Adipocyte (in vitro differentiated cells): ENCODE data around the gene PSME3.
"Not testable (repeated sequence)": the region's sequence is repeated elsewhere in the genome, so short reads cannot be mapped to it uniquely, and the experiment has no call there.

Source experiments
- DNase-seq: peaks from one replicate; pipeline ENCODE4 v3.0.0-alpha.2; 2015; ENCODE audit warnings: low read depth
- H3K27me3 ChIP-seq: replicated peaks from 2 replicates; pipeline ENCODE4 v1.7.0; 2013; ENCODE audit warnings: mild to moderate bottlenecking, low read length, moderate library complexity; ENCODE audit not compliant: control insufficient read depth, insufficient read depth
- H3K36me3 ChIP-seq: 2 replicates; pipeline ENCODE4 v1.7.0; 2013; ENCODE audit warnings: low read length, mild to moderate bottlenecking, moderate library complexity; ENCODE audit not compliant: control insufficient read depth, insufficient read depth, severe bottlenecking
- H3K4me1 ChIP-seq: 2 replicates; pipeline ENCODE4 v1.7.0; 2013; ENCODE audit warnings: mild to moderate bottlenecking, low read length, moderate library complexity; ENCODE audit not compliant: control insufficient read depth, insufficient read depth
- H3K4me3 ChIP-seq: 2 replicates; pipeline ENCODE4 v1.7.0; 2013; ENCODE audit warnings: mild to moderate bottlenecking, low read length, moderate library complexity
- H3K9ac ChIP-seq: 2 replicates; pipeline ENCODE4 v1.7.0; 2013; ENCODE audit warnings: mild to moderate bottlenecking, low read length, moderate library complexity
- H3K9me3 ChIP-seq: 2 replicates; pipeline ENCODE4 v1.7.0; 2013; ENCODE audit warnings: mild to moderate bottlenecking, low read length, moderate library complexity; ENCODE audit not compliant: control insufficient read depth

Gene PSME3

GRCh38 chr17:42853004-42853403 is 19.8 kb downstream of the PSME3 start:
- H3K4me1 ChIP-seq: peaks cover 45% of the 10 kb centered on the region
- no peaks in the 10 kb centered on the region for H3K27me3 ChIP-seq
- H3K4me3 ChIP-seq: peak overlapping the region; percentile 87
- no peak for DNase-seq
- H3K9ac ChIP-seq: peak overlapping the region; percentile 90
- H3K36me3 ChIP-seq: peaks cover 48% of the 10 kb centered on the region
- no peaks in the 10 kb centered on the region for H3K9me3 ChIP-seq

GRCh38 chr17:42853597-42853967 is 20.4 kb downstream of the PSME3 start:
- Histone ChIP-seq H3K4me1 (peaks cover 40% of the 10 kb centered on the region), H3K4me3 (peak overlapping the region; percentile 87), H3K9me3 (no peaks in the 10 kb centered on the region), H3K27me3 (no peaks in the 10 kb centered on the region), H3K9ac (peak overlapping the region; percentile 90), H3K36me3 (peaks cover 53% of the 10 kb centered on the region)
- no peak for DNase-seq

- Histone ChIP-seq H3K36me3 (peaks cover 54% of the 10 kb centered on the region), H3K9me3 (no peaks in the 10 kb centered on the region)
- DNase-seq: no peak
Measured at GRCh38 chr17:42853968-42854790, 21.0 kb downstream of the PSME3 start.

DNA sequence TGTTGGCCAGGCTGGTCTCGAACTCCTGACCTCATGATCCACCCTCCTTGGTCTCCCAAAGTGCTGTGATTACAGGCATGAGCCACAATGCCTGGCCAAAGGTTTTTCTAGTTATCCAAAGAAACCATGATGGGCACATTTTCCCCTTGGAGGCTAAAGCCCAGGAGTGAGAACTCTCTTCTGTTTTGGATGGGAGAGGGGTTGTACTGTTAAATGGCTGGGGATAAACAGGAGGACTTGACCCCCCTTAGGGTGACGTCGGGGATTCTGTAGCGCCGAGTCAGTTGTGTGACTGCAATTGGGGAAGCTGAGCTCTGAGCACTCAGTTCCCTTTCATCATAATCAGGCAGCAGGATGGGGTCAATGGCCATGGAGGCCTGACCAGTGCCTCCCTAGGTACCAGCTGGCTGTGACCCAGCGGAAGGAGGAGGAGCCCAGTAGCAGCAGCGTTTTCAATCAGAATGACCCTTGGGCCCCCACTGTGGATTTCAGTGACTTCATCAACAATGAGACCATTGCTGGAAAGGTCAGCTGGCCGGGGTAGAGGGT is 21.9 kb downstream of the PSME3 start:
- no peak for DNase-seq
- Histone ChIP-seq H3K9me3 (no peaks in the 10 kb centered on the region), H3K9ac (peak overlapping the region; percentile 90), H3K36me3 (peaks cover 54% of the 10 kb centered on the region), H3K4me3 (peak overlapping the region; percentile 87), H3K4me1 (peaks cover 25% of the 10 kb centered on the region), H3K27me3 (no peaks in the 10 kb centered on the region)

More at GRCh38 chr17:42853968-42854790, 21.0 kb downstream of the PSME3 start:
- H3K27me3 ChIP-seq: no peaks in the 10 kb centered on the region
- H3K4me1 ChIP-seq: peaks cover 34% of the 10 kb centered on the region
- peak overlapping the region; percentile 87 for H3K4me3 ChIP-seq
- peak overlapping the region; percentile 90 for H3K9ac ChIP-seq

GRCh38 chr17:42856093-42856492 is 22.9 kb downstream of the PSME3 start:
- not testable (repeated sequence) for DNase-seq, H3K27me3 ChIP-seq, H3K9me3 ChIP-seq
- peak overlapping the region; percentile 87 for H3K4me3 ChIP-seq
- peaks cover 54% of the 10 kb centered on the region for H3K36me3 ChIP-seq
- H3K9ac ChIP-seq: peak overlapping the region; percentile 90
- peaks cover 18% of the 10 kb centered on the region for H3K4me1 ChIP-seq

DNA sequence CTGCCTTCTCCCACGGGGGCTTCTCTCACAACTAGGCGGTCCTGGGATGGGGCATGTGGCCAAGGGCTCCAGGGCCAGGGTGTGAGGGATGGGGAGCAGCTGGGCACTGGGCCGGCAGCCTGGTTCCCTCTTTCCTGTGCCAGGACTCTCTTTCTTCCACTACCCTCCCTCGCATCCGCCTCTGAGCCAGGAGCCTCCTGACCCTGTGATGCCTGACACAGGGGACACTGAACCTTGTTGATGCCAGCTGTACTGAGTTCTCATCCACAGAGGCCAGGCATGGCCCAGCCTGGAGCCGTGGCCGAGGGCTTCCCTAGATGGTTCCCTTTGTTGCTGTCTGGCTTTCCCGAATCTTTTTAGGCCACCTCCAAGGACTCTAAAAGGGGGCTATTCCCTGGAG is 23.3 kb downstream of the PSME3 start:
- H3K4me3 ChIP-seq: peak overlapping the region; percentile 65
- not testable (repeated sequence) for DNase-seq, H3K9me3 ChIP-seq

DNA sequence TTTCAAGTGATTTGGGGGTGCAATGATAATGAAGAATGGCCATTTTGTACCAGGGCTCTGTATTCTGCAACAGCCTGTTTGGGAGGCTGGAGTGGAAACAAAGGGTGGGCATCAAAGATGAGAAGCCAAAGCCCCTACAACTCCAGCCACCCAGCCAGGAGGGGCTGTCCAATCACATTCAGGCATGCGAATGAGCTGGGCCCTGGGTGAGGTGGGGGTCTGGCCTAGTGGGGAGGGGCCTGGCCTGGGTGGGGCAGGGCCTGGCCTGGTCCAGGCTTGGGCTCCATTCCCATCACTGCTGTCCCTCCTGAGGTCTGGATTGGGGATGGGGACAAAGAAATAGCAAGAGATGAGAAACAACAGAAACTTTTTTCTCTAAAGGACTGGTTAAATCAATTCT is 24.2 kb downstream of the PSME3 start:
- Histone ChIP-seq H3K36me3 (peaks cover 54% of the 10 kb centered on the region), H3K9me3 (no peaks in the 10 kb centered on the region), H3K4me1 (peaks cover 18% of the 10 kb centered on the region), H3K4me3 (peak overlapping the region; percentile 65), H3K27me3 (no peaks in the 10 kb centered on the region), H3K9ac (peak overlapping the region; percentile 60)
- no peak for DNase-seq

More for the DNA sequence above, 23.3 kb downstream of the PSME3 start:
- H3K27me3 ChIP-seq: not testable (repeated sequence)
- peaks cover 54% of the 10 kb centered on the region for H3K36me3 ChIP-seq
- peaks cover 18% of the 10 kb centered on the region for H3K4me1 ChIP-seq
- H3K9ac ChIP-seq: peak overlapping the region; percentile 60

DNA sequence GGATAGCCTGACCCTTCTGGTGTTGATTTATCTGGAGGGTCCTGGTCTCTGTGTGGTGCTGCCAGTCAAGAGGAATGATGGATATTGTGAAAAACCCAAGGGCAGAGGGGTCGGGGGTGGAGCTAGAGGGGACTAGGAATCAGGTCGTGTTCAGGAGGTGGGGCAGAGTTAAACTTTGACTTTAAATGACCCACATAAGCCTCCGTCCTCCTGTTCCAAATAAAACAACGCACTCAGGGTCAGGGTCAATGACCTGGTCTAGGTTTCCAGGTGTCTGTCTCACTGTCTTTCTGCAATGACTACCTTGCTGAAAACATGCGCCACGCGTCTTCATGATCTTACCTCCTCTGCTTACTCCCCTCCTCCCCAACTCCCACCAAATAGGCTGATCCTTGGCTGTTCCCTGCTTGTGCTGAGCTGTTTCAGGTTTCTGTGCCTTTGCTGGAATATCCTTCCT is 32.5 kb downstream of the PSME3 start:
- no peaks in the 10 kb centered on the region for H3K27me3 ChIP-seq
- H3K9me3 ChIP-seq: peaks cover 7% of the 10 kb centered on the region
- peaks cover 18% of the 10 kb centered on the region for H3K36me3 ChIP-seq
- H3K9ac ChIP-seq: no peak overlapping the region
- DNase-seq: no peak
- no peak overlapping the region for H3K4me3 ChIP-seq
- peaks cover 15% of the 10 kb centered on the region for H3K4me1 ChIP-seq

DNA sequence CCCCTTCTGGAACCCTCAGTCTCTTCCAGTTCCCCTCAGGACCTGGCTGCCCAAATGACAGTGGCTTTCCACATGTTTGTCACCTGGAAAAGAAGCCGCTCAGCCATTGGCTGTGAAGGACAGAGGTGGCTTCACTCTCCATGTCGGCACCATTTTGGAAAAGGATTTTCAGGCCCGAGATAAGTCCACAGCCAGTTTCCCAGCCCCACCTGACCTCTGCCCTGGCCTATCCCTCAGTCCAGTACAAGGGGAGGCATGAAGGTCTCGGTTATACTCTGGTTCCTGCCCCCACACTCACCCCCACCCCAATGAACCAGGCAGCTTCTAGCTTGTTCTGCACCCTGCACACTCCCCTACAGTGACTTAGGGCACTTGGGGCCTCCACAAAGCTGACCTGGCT is 33.0 kb downstream of the PSME3 start:
- H3K9ac ChIP-seq: no peak overlapping the region
- peaks cover 15% of the 10 kb centered on the region for H3K4me1 ChIP-seq
- H3K27me3 ChIP-seq: no peaks in the 10 kb centered on the region
- H3K4me3 ChIP-seq: no peak overlapping the region
- no peak for DNase-seq
- H3K36me3 ChIP-seq: peaks cover 21% of the 10 kb centered on the region
- peaks cover 12% of the 10 kb centered on the region for H3K9me3 ChIP-seq

DNA sequence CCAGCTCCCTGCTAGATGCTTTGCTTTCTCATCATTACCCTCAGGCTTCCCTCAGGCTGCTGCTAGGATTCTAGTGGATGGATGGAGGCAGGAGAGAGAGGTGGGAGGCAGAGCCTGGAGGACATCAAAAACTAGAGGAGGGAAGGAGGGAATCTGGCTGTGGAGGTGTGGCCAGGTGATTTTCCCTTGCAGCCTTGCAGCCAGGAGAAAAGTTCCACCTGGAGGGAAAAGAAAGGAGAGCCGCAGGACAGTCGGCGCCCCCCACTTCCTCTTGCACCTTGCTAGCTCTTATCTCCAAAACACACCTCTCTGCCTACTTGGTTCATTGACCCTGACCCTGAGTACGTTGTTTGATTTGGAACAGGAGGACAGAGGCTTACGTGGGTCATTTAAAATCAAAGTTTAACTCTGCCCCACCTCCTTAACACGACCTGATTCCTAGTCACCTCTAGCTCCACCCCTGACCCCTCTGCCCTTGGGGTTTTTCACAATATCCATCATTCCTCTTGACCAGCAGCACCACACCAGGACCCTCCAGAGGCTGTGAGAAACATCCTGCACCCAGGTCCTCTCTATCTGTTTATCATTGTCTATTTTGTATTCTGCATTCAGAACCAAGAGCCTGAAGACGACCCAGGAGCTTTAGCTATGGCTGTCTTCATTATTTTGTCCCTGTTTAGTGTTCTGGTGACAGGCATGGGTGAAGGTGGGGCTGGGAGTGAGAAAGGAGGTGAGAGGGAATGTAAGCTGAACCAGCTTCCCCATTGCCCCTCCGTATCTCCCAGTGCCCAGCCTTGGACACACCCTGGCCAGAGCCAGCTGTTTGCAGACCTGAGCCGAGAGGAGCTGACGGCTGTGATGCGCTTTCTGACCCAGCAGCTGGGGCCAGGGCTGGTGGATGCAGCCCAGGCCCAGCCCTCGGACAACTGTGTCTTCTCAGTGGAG is 33.7 kb downstream of the PSME3 start:
- peaks cover 24% of the 10 kb centered on the region for H3K36me3 ChIP-seq
- H3K9ac ChIP-seq: no peak overlapping the region
- no peaks in the 10 kb centered on the region for H3K27me3 ChIP-seq
- no peak for DNase-seq
- peaks cover 15% of the 10 kb centered on the region for H3K4me1 ChIP-seq
- peaks cover 17% of the 10 kb centered on the region for H3K9me3 ChIP-seq
- no peak overlapping the region for H3K4me3 ChIP-seq
